GM18499 (cell line): ENCODE measurements around the gene MRTFA.
"Not testable (repeated sequence)": the region's sequence is repeated elsewhere in the genome, so short reads cannot be mapped to it uniquely, and the experiment has no call there.

Experiments
- ATAC-seq: cut with Tn5 transposase; IDR thresholded peaks from one replicate; pipeline ENCODE4 v1.9.1; 2021; ENCODE audit warnings: moderate number of reproducible peaks; ENCODE audit not compliant: insufficient read depth, unreplicated experiment

The MRTFA gene

DNA sequence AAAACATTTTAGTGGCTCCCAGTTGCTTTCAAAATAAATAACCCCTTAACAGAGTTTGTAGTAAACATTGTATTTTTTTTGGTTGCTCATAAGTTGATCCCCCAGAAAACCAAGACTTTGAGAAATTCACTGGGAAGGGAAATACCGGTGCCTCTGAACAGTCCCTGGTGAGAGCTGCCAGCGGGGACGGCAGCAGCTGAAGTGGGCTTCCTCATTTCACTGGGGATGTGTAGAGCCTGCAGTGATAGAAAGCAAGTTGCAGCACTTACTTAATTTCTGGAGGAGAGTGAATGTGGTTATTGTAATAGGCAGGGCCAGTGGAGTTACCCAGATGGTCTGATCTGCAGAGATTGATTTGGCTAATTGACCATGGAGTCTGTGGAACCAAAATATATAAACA is 24.2 kb upstream of the MRTFA start:
- ATAC-seq: no peak

DNA sequence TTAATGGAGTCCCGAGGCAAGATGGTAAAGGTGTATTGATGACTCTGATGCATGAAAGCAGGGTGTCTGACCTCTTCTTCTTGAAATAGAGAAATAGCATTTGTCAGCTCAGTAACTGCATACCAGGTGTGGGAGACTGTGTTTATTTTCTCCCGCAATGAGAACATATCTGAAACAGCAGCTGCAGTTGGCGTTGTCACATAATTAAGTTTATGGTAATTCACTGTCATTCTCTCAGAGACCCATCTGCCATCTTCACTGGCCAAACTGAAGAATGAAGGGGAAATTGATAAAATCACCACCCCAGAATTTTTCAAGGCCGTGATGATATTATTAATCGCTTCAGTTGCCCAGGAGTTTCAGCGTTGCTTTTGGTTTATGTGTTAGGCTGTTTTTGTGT is 22.6 kb upstream of the MRTFA start:
- no peak for ATAC-seq

DNA sequence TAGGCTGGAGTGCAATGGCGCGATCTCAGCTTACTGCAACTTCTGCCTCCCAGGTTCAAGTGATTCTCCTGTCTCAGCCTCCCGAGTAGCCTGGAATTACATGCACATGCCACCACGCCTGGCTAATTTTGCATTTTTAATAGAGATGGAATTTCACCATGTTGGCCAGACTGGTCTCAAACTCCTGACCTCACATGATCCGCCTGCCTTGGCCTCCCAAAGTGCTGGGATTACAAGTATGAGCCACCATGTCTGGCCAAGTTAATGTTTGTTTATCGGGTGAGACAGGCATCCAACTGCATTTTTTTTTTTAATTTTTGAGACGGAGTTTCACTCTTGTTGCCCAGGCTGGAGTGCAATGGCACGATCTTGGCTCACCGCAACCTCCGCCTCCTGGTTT is 20.1 kb upstream of the MRTFA start:
- ATAC-seq: not testable (repeated sequence)

DNA sequence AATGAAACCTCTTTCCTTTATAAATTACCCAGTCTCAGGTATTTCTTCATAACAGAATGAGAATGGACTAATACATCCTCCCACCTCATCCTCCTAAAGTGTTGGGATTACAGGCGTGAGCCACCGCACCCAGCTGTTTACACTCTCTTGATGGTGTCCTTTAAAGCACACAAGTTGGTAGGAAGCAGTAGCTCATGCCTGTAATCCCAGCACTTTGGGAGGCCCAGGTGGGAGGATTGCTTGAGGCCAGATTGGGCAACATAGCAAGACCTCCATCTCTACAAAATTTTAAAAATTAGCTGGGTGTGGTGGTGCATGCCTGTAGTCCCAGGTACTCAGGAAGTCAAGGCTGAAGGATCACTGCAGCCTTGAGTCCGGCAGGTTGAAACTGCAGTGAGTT is 19.4 kb upstream of the MRTFA start:
- ATAC-seq: not testable (repeated sequence)

DNA sequence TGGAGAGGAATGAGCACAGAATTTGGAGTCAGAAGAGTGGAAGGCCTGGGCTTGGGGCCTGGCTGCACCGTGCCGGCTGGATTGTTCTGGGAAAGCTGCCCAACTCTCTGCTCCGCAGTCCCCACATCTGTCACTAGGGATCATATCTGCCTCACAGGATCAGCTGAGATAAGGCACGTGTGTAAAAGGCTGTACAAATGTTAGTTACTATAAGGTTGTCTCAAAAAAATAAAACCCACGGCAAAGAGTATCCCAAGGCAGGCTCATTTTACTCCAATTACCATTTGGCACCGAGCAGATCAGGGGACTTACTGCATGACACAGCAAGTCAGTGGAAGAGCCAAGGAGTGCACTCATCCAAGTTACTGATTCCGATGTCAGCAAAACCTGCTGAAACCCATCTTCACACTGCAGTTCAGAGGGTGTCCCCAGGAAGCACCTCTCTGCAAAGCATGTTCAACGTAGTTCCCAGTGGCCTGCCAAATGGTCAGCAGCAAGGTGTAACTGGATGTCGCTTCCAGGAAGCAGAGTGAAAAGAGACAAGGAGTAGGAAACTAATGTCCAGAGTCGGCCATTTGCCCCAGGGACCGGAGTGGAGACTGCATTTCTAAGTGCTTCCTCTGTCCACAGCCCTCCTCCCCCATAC is 18.1 kb upstream of the MRTFA start:
- no peak for ATAC-seq

DNA sequence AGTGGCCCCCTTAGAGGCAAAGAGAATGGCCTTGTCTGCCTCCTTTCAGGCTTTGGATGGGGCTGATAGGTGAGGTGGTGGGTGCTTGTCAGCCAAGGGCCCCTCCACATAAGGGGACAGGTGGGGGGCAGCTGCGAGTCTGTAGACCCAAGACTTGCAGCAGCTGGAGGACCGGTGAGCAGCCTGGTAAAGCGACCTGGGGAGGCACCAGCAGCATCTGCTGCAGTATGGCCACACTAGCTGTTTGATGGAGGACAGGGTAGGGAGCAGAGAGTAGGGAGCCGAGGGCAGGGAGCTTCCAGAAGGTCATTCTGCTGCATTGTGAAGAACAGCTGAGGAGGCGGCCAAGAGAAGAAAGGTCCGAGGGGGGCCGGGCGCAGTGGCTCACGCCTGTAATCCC is 16.8 kb upstream of the MRTFA start:
- no peak for ATAC-seq

DNA sequence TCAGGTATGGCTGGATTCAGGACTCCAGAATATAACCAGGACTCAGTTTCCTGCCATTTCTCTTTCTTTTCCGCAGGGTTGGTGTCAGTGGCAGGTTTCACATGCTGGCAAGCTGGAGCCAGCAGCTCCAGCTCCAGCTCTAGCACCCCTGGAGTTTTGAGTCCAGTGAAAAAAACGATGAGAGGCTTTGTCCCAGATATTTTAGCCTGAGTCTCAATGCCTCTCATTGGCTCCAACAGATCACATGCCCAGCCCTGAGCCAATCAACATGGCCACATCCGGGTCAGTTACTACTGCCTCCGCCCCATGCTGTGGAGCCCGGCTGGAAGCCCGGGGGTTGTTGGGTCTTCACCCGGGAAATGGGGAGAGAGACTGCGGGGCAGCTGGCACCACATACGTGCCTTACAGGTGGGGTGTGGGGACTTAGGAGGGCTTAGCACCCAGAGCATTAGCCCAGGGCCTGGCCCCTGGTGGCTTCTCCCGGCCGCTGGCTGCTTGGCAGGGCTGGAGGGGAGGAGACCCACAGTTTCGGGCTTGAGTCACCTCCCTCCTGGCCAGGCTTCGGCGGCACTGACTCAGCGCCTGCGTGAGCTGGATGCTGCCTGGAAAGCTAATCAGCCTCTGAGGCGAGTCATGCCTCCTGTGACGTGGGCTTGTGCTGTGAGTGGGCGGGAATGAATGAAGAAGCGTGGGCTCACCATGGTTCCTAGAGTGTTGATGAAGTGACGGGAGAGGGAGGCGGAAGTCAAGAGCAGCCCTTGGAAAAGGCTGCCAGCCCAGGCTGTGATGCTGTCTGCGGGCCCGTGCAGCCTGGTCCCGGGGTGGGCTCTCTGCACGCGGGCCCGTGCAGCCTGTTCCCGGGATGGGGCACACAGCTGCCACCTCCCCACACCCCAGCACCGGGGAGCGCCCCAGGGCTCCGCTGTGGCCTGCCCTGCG is 15.3 kb upstream of the MRTFA start:
- ATAC-seq: no peak

DNA sequence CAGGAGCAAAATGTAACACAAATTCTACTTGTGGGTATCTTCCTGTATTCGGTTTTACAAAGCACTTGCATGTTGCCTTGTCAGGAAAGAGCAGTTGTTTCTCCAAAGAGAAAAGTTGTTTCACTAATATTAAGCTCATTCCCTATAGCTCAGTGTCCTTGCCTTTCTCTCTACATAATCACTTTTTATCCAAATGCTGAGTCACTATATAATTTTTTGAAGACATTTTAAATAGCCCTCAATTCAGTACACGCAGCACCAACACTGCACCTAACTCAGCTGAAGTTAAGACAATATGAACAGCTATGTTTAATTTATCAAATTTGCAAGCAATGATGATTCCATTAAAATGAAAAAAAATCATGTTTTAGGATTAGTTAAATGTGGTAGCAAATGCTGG is 14.5 kb upstream of the MRTFA start:
- ATAC-seq: no peak

DNA sequence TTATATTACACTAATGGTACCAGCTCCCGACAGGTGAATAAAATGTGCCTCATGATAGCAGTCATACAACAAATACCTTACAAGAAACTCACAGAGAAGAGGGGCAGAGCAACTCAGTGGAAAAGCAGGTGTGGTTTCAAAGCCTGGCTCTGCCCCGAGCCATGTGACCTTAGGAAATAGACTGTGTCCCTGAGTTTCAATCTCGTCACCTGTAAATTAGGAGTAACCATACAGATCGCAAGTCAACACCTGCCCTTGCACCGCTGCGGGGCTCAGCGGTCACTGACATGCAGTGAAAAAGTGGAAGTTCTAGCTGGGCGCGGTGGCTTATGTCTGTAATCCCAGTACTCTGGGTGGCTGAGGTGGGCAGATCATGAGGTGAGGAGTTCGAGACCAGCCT is 11.9 kb upstream of the MRTFA start:
- ATAC-seq: no peak

DNA sequence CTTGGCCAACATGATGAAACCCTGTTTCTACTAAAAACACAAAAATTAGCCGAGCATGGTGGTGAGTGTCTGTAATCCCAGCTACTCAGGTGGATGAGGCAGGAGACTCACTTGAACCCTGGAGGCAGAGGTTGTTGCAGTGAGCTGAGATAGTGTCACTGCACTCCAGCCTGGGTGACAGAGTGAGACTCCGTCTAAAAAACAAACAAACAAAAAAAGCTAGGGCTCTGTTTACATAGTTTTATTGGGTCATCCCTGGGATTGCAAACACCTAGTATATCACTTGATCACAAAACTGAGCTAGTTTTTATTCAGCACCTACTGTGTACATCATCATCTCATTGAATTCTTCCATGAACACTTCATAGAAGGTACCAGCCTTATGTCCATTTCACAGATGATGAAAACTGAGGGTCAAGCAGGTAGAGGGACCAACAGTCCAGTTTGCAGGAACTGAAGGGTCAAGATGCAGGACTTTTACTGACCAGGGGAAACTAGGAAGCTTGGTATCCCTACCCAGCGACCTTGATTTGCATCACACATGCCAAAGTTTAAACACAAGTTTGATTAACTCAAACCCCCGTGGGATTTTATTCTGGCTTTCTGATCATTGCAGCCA is 9.2 kb upstream of the MRTFA start:
- ATAC-seq: no peak

DNA sequence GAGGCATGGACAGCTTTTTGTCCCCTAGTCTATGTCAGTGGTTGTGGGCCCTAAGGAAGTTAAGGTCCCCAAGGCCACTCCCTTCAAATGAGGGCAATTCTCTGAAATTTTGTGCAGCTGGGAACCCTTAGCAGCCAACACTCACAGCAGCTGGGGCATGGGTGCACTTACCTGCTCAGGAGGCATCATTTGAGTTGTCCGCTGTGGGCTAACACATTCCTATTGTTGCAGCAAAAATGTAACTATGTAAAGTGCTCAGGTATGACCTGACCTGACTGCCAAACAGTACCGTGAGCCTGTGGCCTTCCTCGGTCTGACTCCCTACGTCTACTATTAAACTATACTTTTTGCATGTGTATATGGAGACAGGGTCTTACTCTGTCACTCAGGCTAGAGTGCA is 5.8 kb upstream of the MRTFA start:
- no peak for ATAC-seq

DNA sequence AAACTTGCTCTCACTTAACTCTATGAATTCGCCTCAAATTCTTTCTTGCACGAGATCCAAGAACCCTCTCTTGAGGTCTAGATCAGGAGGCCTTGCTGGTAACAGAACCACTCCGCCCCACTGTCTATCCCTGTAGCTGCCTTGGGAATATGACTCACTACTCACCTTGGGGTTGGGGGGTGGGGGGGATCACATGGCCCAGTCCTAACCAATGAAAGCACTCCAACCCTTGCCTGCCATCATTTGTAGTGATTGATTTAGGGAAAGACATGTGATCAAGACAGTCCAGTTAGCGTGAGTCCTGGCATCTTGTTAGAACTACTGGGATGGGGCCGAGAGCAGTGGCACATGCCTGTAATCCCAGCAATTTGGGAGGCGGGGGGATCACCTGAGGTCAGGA is 4.8 kb upstream of the MRTFA start:
- no peak for ATAC-seq

DNA sequence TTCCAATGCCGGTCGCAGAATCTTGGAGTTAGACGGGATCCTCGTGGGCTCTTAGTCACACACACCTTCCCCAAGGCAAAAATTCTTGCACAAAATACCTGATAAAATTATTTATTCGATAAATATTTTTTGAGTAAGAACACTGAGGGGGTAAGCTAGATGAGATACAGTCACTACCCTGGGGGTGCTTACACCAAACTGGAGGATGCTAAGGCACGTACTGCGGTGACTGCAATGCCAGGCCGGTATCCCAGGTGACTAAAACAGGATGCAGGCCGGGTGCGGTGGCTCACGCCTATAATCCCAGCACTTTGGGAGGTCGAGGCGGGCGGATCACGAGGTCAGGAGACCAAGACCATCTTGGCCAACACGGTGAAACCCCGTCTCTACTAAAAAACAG is 1.7 kb upstream of the MRTFA start:
- ATAC-seq: no peak

DNA sequence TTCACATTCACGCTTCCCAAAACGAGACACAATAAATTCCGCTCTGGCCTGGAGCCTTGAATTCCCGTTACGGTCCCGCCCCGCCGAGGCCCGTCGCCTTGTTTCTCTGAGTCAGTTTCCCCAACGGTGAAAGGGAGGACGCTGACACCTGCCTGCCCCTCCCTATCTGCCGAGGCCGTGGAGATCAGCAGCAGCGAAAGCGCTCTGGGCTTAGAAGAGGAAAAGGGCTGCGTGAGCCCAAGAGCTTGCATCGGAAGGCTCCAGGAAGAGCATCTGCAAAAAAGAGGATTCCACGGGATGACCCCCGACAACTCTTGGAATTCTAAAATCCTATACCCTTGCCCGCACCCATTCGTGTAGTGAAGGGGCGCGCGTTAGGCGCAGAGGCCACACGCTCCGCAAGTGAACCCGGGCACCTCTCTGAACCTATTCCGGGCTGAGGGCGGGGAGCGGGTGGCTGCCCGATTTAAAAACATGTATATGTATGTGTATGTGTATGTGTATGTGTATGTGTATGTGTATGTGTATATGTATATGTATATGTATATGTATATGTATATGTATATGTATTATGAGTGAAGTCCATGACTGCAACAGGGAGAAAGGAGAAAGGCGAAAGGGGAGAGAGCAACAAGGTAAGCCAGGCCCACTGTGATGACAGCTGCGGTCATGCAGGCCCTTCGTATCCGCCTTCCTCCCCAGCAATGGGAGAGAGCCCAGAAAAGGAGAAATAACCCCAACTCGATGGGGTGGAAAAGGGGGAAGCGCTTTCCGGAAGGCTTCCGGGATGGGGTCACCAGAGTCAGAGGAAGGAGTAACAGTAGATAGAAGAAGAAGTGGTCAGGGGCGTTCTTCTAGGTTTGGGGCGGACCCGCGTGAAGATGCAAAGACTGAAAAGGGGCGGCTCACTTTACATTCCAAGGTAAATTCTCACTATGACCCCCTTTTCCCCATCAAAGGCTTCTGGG is 948 bp upstream of the MRTFA start:
- no peak for ATAC-seq

DNA sequence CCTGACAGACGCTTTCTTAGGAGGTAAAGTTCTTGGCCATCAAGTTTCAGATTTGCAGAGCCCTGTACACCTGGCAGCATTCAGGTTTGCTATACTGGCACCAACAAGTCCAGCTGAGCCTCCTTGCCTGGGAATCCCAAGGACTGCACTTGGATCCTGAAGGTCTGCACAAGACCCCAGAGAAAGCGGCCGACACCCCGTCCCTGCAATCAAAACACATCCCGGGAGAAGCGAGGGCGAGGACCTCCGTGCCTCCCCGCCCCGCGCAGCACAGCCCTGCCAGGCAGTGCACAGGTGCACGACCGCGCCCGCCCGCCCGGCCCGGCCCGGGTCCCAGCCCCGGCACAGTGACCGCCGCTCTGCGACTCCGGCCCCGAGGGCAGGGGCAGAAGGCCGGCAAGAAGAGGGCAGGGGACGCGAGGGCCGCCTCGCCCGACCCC is 559 bp downstream of the MRTFA start:
- peak; percentile 7 for ATAC-seq

DNA sequence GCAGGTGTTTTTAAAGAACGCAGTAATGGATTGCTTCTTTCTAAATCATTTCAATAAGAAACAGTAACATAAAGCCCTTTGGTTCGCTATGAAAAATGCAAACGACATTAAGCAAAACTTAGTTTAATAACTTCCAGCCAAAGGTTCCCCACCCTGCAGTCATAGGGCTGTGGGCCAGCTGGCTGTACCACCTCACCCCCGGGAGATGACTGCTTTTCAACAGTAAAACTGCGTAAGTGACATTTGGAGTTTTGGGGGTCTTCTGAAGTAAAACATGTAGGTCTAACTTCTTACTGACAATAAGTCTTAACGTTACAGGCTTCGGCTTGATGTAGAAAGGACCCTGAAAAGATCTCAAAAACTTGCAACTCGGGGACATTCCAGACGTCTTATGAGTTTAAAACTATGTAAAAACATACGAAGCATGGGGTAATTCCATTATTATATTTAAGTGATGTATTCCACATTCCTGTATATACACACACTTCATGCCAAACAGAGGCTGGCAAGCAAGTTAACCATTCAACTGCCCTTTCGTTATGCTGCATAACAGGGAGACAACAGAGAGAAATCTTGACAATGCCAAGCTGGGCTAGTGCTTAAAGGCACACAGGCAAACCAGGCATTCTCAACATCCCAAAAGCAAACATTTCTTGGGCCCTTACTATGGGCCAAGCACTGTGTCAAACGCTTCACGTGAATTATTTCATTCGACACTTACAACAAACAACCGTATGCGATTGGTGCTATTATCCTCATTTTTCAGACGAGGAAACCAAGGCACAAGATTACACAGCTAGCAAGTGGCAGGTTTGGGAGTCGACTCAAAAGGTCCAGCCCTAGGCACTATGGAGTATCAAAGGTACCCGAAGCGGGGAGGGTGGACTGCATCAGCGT is 1.2 kb downstream of the MRTFA start:
- no peak for ATAC-seq

DNA sequence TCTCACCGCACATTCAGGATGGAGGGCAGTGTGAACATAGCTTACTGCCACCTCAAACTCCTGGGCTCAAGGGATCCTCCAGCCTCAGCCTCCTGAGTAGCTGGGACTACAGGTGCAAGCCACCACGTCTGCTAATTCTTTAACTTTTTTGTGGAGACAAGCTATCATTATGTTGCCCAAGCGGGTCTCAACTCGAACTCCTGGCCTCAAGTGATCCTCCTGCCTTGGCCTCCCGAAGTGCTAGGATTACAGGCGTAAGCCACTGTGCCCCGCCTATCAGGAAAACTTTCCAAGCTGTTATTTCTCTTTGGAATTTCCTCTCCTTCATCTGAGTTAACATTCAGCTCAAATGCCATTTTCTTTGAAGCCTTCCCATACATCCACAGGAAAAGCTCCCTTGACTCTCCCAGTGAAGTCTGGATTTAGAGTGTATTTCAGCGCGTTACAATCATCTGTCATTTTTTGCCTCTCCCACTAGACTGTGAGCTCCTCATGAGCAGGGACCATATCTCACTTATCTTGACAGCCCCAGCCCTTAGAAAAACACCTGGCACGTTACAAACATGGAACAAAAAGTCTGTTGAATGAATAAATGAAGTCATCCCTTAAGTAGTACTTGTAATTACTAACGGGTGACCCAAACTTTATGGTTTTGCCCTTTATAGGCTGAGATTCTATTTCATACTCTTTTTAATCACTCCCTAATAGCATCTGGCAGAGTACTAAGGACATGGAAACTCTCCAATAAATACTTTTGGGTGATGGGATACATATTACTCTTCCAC is 2.2 kb downstream of the MRTFA start:
- ATAC-seq: no peak

DNA sequence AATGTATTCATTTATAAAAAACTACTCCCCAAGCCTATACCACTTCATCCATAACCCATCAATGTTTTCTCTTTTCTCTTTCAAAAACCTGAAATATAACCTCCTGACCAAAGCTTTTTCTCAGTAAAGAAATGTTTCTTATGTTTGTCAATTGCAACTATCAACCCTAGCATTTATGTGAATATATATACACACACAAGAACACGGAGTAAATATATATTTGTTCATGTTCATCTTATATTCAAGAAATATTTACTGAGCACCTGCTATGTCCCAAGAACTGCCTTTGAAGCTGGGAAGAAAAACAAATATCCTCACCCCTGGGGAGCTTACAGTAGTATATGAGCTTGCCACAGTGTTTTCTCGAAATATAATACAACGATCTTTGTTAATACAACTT is 3.5 kb downstream of the MRTFA start:
- no peak for ATAC-seq
